ENCODE results near the gene TRPV4. TPM values are rescaled to one million over a fixed set of nuclear protein-coding genes. Genes with fewer than 3 reads are reported as not detected.

Gene TRPV4
- total RNA-seq, 1 donor from 2014 or later, result 1.7 TPM

DNA sequence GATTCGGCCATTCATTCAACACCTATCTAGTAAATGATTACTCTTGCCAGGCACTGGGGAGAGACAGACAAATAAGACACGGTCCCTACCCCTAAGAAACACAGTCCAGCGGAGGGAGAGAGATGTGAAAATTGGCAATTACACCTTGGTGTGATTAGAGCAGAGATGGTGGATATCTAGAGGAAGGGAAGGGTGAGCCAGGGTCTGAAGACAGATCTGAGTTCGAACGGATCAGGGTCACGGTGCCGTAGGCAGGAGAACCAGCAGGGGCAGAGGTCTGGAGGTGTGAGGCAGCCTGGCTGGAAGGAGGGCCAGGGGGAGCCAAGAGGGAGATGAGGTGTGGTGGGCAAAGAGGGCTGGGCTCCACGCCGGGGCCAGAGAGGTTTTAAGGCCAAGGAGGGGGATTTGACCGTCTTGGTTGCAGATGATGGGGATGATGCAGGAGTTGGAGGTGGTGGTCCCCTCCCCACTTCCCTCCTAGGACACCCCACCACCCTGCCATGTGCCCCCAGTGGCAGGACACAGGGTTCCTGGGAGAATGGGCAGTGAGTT is 92.4 kb downstream of the TRPV4 start:
- no peak for DNase-seq (ENCODE audit: low read depth)
- Histone ChIP-seq H3K27me3 (ENCODE audit: control insufficient read depth, insufficient read depth, low read length) (peaks cover 7% of the 10 kb centered on the region), H3K4me3 (ENCODE audit: low read depth, low read length) (no peak overlapping the region), H3K36me3 (ENCODE audit: control insufficient read depth, insufficient read depth, low read length) (no peaks in the 10 kb centered on the region)
- TF ChIP-seq, protein P1, sequence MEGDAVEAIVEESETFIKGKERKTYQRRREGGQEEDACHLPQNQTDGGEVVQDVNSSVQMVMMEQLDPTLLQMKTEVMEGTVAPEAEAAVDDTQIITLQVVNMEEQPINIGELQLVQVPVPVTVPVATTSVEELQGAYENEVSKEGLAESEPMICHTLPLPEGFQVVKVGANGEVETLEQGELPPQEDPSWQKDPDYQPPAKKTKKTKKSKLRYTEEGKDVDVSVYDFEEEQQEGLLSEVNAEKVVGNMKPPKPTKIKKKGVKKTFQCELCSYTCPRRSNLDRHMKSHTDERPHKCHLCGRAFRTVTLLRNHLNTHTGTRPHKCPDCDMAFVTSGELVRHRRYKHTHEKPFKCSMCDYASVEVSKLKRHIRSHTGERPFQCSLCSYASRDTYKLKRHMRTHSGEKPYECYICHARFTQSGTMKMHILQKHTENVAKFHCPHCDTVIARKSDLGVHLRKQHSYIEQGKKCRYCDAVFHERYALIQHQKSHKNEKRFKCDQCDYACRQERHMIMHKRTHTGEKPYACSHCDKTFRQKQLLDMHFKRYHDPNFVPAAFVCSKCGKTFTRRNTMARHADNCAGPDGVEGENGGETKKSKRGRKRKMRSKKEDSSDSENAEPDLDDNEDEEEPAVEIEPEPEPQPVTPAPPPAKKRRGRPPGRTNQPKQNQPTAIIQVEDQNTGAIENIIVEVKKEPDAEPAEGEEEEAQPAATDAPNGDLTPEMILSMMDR (IDR thresholded peaks at IDR 0.05; ENCODE audit: insufficient read depth, low read length, poor library complexity, severe bottlenecking), result no peak

- Histone ChIP-seq H3K36me3 (ENCODE audit: control insufficient read depth, insufficient read depth, low read length) (no peaks in the 10 kb centered on the region), H3K4me3 (ENCODE audit: low read depth, low read length) (no peak overlapping the region), H3K27me3 (ENCODE audit: control insufficient read depth, insufficient read depth, low read length) (peaks cover 13% of the 10 kb centered on the region)
- no peak for DNase-seq (ENCODE audit: low read depth)
- TF ChIP-seq, protein P1 (IDR thresholded peaks at IDR 0.05; ENCODE audit: insufficient read depth, low read length, poor library complexity, severe bottlenecking), result peak; percentile 36
Measured at GRCh38 chr12:109739747-109740693, 93.2 kb downstream of the TRPV4 start.

DNA sequence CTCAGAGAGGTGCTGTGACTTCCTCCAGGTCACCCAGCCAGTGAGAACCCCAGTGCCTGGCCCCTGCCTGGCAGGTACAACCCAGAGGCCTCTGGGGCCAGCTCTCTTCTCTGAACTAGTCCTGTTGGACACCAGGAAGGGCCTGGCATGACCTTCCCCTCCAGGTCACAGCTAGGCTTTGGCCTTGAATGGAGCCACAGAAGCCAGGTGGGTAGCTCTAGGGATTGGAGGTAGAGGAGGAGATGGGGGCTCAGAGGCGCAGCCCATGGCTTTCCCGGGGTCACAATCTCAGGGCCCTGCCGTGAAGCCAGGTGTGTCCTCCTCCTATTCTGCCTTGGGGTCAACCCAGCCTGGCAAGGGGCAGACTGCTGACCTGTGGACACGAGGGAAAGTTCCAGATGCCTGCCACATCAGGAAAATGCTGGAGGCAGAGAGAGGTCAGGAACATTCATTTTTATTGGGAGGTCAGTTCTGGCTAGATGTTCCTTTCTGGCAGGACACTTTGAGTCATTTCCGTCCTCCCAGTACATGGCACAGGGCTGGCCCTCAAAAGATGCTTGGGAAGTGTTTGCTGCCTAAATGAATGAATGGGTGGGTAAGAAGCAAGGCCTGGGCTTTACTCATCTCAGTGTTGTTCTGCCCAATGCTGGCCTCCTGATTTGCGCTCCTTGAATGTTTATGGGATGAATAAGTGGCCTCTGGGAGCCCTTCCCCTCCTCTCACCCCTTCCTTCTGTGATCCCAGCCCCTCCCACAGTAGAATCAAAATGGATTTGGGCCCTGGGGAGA is 94.1 kb downstream of the TRPV4 start:
- TF ChIP-seq, protein P1 (IDR thresholded peaks at IDR 0.05; ENCODE audit: insufficient read depth, low read length, poor library complexity, severe bottlenecking), result no peak
- Histone ChIP-seq H3K4me3 (ENCODE audit: low read depth, low read length) (no peak overlapping the region), H3K36me3 (ENCODE audit: control insufficient read depth, insufficient read depth, low read length) (no peaks in the 10 kb centered on the region), H3K27me3 (ENCODE audit: control insufficient read depth, insufficient read depth, low read length) (peaks cover 20% of the 10 kb centered on the region)
- DNase-seq (ENCODE audit: low read depth), result no peak

GRCh38 chr12:109738209-109738608 is 95.0 kb downstream of the TRPV4 start:
- Histone ChIP-seq H3K36me3 (ENCODE audit: control insufficient read depth, insufficient read depth, low read length) (no peaks in the 10 kb centered on the region), H3K27me3 (ENCODE audit: control insufficient read depth, insufficient read depth, low read length) (peaks cover 22% of the 10 kb centered on the region), H3K4me3 (ENCODE audit: low read depth, low read length) (no peak overlapping the region)
- DNase-seq (ENCODE audit: low read depth), result no peak
- TF ChIP-seq, protein P1 (IDR thresholded peaks at IDR 0.05; ENCODE audit: insufficient read depth, low read length, poor library complexity, severe bottlenecking), result no peak

DNA sequence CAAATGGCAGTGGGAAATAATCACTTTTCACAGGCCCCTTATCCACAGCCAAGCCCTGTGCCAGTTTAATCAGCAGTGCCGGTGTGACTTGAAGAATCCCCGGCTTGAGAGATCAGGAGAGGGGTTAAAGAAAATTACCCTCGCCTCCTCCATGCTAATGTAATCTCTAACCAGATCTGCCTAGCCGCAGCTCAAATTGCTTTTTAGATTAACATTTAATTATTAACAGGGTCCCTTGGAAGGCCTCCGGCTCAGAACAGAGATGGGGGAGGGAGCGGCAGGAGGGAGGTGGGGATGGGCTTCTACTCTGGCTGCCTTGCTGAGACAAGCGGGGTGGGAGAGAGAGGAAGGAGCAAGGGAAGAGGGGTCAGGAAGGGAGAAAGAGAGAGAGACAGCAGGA is 95.6 kb downstream of the TRPV4 start:
- Histone ChIP-seq H3K27me3 (ENCODE audit: control insufficient read depth, insufficient read depth, low read length) (peaks cover 22% of the 10 kb centered on the region), H3K4me3 (ENCODE audit: low read depth, low read length) (no peak overlapping the region), H3K36me3 (ENCODE audit: control insufficient read depth, insufficient read depth, low read length) (no peaks in the 10 kb centered on the region)
- DNase-seq (ENCODE audit: low read depth), result peak; percentile 32
- TF ChIP-seq, protein P1 (IDR thresholded peaks at IDR 0.05; ENCODE audit: insufficient read depth, low read length, poor library complexity, severe bottlenecking), result no peak

Data from kidney epithelial cell (primary cell).